Medulla oblongata (tissue), 1 donor: ENCODE data around the gene ASAP2.

Experiments used
- DNase-seq: peaks from one replicate; pipeline ENCODE4 v3.0.0-alpha.2; 2015; ENCODE audit errors: extremely low spot score

The ASAP2 gene

GRCh38 chr2:9345997-9346396 is 139.4 kb downstream of the ASAP2 start:
- no peak for DNase-seq

GRCh38 chr2:9346885-9347284 is 140.3 kb downstream of the ASAP2 start:
- DNase-seq, result no peak

- peak; percentile 20 for DNase-seq
Measured at GRCh38 chr2:9347411-9347881, 140.8 kb downstream of the ASAP2 start.

- DNase-seq, result no peak
Measured at GRCh38 chr2:9354318-9354717, 147.7 kb downstream of the ASAP2 start.

GRCh38 chr2:9355270-9355669 is 148.7 kb downstream of the ASAP2 start:
- DNase-seq, result no peak

GRCh38 chr2:9355716-9356115 is 149.1 kb downstream of the ASAP2 start:
- no peak for DNase-seq

- no peak for DNase-seq
Measured at GRCh38 chr2:9356261-9356660, 149.6 kb downstream of the ASAP2 start.

- no peak for DNase-seq
Measured at GRCh38 chr2:9358846-9359245, 152.2 kb downstream of the ASAP2 start.

GRCh38 chr2:9359463-9359862 is 152.9 kb downstream of the ASAP2 start:
- no peak for DNase-seq

GRCh38 chr2:9360110-9360509 is 153.5 kb downstream of the ASAP2 start:
- no peak for DNase-seq

- DNase-seq, result no peak
Measured at GRCh38 chr2:9360701-9361100, 154.1 kb downstream of the ASAP2 start.

GRCh38 chr2:9364373-9364772 is 157.8 kb downstream of the ASAP2 start:
- DNase-seq, result no peak

- no peak for DNase-seq
Measured at GRCh38 chr2:9364791-9365497, 158.3 kb downstream of the ASAP2 start.

- DNase-seq, result no peak
Measured at GRCh38 chr2:9365498-9366019, 158.9 kb downstream of the ASAP2 start.

GRCh38 chr2:9366026-9366425 is 159.4 kb downstream of the ASAP2 start:
- DNase-seq, result no peak

GRCh38 chr2:9370746-9371145 is 164.1 kb downstream of the ASAP2 start:
- no peak for DNase-seq

GRCh38 chr2:9373047-9373446 is 166.4 kb downstream of the ASAP2 start:
- DNase-seq, result no peak

GRCh38 chr2:9373476-9373875 is 166.9 kb downstream of the ASAP2 start:
- DNase-seq, result no peak

- no peak for DNase-seq
Measured at GRCh38 chr2:9374071-9374730, 167.6 kb downstream of the ASAP2 start.

- DNase-seq, result no peak
Measured at GRCh38 chr2:9375857-9376428, 169.3 kb downstream of the ASAP2 start.

- DNase-seq, result no peak
Measured at GRCh38 chr2:9377461-9378097, 171.0 kb downstream of the ASAP2 start.
